Ecto neural progenitor cell (in vitro differentiated cells): ENCODE data around the gene NHSL1.
A peak's percentile ranks its signal among the peaks of the same experiment; 100 is the strongest.

Experiments used
- DNase-seq: peaks from one replicate; pipeline ENCODE4 v3.0.0-alpha.2; 2018; ENCODE audit warnings: low spot score

NHSL1 gene

GRCh38 chr6:138499303-138500018 is at the start of gene NHSL1:
Gene NHSL1 (minus strand): TSS chr6:138499494. CDS start chr6:138499290, 204 bp downstream.
- no peak for DNase-seq

GRCh38 chr6:138546733-138547185 is 47.5 kb upstream of the NHSL1 start:
- DNase-seq: no peak

- DNase-seq: peak; percentile 77
Observed at GRCh38 chr6:138545621-138545980, 46.3 kb upstream of the NHSL1 start.

GRCh38 chr6:138544501-138544900 is 45.2 kb upstream of the NHSL1 start:
- no peak for DNase-seq

GRCh38 chr6:138543657-138544056 is 44.4 kb upstream of the NHSL1 start:
- no peak for DNase-seq

GRCh38 chr6:138541823-138542481 is 42.7 kb upstream of the NHSL1 start:
- DNase-seq: no peak

GRCh38 chr6:138540468-138540867 is 41.2 kb upstream of the NHSL1 start:
- no peak for DNase-seq

GRCh38 chr6:138539876-138540275 is 40.6 kb upstream of the NHSL1 start:
- no peak for DNase-seq

GRCh38 chr6:138538390-138539031 is 39.2 kb upstream of the NHSL1 start:
- DNase-seq: no peak

- no peak for DNase-seq
Observed at GRCh38 chr6:138537106-138537505, 37.8 kb upstream of the NHSL1 start.

GRCh38 chr6:138535728-138536455 is 36.6 kb upstream of the NHSL1 start:
- no peak for DNase-seq

GRCh38 chr6:138533667-138534066 is 34.4 kb upstream of the NHSL1 start:
- DNase-seq: no peak

- no peak for DNase-seq
Observed at GRCh38 chr6:138531387-138531786, 32.1 kb upstream of the NHSL1 start.

- DNase-seq: no peak
Observed at GRCh38 chr6:138529478-138529877, 30.2 kb upstream of the NHSL1 start.

- DNase-seq: no peak
Observed at GRCh38 chr6:138528956-138529355, 29.7 kb upstream of the NHSL1 start.

- DNase-seq: no peak
Observed at GRCh38 chr6:138528137-138528536, 28.8 kb upstream of the NHSL1 start.

GRCh38 chr6:138527411-138528088 is 28.3 kb upstream of the NHSL1 start:
- DNase-seq: peak; percentile 47

GRCh38 chr6:138526822-138527235 is 27.5 kb upstream of the NHSL1 start:
- peak; percentile 49 for DNase-seq

- no peak for DNase-seq
Observed at GRCh38 chr6:138525355-138525754, 26.1 kb upstream of the NHSL1 start.

GRCh38 chr6:138524526-138524925 is 25.2 kb upstream of the NHSL1 start:
- DNase-seq: no peak

- DNase-seq: no peak
Observed at GRCh38 chr6:138523347-138524210, 24.3 kb upstream of the NHSL1 start.
